ELR (cell line): Measurements from ENCODE around the gene CAPN14.

ENCODE experiments used
- DNase-seq: peaks from one replicate; pipeline ENCODE4 v3.0.0-alpha.2; 2015; ENCODE audit warnings: low read depth

CAPN14 gene, protein sequence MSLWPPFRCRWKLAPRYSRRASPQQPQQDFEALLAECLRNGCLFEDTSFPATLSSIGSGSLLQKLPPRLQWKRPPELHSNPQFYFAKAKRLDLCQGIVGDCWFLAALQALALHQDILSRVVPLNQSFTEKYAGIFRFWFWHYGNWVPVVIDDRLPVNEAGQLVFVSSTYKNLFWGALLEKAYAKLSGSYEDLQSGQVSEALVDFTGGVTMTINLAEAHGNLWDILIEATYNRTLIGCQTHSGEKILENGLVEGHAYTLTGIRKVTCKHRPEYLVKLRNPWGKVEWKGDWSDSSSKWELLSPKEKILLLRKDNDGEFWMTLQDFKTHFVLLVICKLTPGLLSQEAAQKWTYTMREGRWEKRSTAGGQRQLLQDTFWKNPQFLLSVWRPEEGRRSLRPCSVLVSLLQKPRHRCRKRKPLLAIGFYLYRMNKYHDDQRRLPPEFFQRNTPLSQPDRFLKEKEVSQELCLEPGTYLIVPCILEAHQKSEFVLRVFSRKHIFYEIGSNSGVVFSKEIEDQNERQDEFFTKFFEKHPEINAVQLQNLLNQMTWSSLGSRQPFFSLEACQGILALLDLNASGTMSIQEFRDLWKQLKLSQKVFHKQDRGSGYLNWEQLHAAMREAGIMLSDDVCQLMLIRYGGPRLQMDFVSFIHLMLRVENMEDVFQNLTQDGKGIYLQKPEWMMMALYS

GRCh38 chr2:31217465-31218200, at the start of gene CAPN14:
CAPN14 (minus strand) TSS chr2:31217515; CDS start chr2:31205447, 12,068 bp downstream.
- no peak for DNase-seq

DNA sequence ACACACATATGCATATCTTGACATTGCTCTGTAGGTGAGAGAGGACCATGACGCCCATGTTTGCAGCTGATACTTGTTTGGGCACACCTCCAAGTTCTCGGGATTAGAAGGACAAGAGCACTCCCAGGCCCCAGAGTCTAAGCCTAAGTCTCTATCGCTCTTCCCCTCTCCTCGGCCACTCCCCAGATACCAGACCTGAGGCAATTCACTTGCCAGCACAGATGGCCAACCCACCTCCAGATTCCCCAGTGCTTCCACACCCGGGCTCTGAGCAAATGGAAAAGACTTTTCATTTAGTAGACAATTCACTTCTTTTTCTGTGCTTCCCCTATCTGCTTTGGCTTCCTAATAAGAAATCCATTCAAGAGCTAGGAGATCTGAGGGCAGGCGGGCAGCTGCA, 49.5 kb upstream of the CAPN14 start:
- DNase-seq: no peak

DNA sequence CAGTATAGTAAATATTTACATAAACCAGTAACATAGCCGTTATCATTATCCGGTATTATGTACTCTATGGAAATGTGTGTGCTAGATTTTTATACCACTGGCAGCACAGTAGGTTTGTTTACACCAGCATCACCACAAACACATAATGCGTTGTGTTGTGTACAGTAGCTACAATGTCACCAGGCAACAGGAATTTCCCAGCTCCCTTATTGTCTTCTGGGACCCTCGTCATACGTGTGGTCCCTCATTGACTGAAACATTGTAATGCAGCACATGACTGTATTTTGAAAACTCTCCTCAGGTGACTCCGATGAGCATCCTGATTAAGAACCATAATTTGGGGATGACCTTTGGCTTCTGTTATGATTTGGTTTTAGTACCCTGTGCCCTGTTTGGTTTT, 47.9 kb upstream of the CAPN14 start:
- no peak for DNase-seq

DNA sequence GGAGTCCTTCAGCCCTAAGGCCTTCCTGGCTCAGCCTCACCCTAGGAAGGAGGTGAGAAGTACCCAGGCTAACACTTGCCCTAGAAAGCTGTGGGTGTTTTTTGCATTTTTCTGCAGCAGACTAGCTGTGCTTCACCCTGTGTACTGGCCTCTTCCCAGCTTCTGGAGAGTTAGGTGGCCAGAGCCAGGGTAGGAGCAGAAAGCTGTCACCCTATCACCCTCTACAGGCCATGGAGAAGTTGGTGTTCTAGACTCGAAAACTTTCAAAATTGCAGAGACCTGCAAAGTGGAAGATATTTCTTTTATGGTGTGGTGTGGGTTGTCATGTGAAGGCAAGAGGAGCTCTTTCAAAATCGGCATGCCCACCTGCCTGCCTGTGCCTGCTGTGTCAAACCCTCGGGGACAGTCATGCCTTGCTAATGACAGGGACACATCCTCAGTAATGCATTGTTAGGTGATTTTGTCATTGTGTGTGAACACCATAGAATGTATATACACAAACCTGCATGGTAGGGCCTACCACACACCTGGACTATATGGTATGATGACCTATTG, 46.4 kb upstream of the CAPN14 start:
- DNase-seq: no peak

DNA sequence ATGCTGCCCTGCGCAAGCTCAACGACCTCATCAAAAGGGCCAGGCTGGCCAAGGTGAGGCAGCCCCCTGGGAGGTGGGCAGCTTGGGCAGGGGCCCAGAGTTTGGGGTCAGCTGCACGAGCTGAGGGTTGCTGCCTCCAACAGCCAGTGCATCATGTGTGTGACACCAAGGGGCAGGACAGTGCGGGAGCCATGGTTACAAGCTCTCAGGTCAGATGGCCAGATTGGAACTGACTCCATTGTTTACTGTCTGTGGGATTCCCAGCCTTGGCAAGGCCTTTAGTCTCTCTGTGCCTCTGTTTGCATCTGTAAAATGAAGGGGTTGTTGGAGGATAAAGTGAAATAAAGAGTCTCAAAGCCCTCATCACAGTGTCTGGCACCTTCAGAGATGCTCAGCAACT, 43.6 kb upstream of the CAPN14 start:
- no peak for DNase-seq

DNA sequence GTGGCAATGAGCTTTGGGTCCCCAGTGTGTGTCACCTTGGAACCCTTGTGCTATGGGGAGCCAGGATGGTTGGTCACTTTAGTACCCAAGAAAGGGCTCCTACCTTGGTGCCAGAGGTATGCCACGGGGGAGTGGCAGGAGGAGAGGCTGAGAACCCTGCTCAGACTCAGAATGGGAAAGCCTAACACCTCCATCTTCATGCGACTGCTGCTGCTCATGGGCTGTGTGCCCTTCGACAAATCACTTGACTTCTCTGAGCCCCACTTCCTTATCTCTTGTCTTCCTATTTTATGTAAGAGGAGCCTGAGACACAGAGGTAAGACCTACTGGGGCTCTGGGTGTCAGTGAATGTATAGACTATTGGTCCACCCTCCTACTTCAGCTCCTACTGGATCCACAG, 41.8 kb upstream of the CAPN14 start:
- no peak for DNase-seq

DNA sequence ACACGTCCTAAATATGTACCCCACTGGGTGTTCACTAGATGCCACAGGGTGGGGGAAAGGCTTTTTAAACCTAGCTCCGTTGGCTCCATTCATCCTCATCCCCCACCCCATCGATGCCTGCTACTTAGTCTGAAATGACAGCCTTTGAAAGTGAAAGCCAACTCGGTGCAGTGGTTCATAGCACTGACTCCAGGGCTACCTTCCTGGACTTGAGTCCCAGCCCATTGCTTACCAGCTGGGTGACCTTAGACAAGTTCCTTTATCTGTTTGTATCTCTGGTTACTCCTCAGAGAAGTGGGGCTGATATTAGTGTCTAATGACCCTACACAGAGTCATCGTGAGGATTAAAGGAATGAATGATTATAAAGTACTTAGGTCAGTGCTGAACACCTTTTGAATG, 41.0 kb upstream of the CAPN14 start:
- DNase-seq: no peak

- DNase-seq: no peak
These were observed 39.5 kb upstream of the CAPN14 start for GRCh38 chr2:31256611-31257382.

DNA sequence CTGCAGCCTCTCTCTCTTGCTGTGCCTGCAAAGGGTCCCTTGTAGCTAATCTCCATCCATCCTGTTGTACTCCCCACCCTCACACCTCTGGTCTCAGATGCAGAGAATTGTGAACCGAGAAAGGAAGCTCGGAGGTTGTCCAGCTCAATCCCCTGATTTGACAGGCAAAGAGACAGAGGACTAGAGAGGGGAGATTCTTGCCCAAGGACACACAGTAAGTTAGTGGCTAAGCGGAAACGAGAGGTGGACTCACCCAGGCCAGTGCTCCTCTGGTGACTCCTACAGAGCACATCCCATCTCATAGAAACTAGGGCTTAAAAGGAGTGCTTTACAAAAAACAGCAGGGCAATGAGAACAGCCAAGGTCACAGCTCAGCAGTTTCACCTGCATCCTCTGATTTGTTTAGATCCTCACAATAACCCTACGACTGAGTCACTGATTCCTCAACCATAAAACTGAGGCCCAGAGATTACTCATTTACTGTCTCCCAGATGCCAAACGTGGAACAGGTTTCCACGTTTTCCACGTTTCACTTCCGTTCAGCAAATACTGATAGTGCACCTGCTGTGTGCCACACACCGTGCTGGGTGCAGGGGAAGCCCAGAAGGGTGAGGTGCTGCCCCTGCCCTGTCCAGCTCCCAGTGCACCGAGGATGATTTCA, 38.7 kb upstream of the CAPN14 start:
- peak; percentile 71 for DNase-seq

DNA sequence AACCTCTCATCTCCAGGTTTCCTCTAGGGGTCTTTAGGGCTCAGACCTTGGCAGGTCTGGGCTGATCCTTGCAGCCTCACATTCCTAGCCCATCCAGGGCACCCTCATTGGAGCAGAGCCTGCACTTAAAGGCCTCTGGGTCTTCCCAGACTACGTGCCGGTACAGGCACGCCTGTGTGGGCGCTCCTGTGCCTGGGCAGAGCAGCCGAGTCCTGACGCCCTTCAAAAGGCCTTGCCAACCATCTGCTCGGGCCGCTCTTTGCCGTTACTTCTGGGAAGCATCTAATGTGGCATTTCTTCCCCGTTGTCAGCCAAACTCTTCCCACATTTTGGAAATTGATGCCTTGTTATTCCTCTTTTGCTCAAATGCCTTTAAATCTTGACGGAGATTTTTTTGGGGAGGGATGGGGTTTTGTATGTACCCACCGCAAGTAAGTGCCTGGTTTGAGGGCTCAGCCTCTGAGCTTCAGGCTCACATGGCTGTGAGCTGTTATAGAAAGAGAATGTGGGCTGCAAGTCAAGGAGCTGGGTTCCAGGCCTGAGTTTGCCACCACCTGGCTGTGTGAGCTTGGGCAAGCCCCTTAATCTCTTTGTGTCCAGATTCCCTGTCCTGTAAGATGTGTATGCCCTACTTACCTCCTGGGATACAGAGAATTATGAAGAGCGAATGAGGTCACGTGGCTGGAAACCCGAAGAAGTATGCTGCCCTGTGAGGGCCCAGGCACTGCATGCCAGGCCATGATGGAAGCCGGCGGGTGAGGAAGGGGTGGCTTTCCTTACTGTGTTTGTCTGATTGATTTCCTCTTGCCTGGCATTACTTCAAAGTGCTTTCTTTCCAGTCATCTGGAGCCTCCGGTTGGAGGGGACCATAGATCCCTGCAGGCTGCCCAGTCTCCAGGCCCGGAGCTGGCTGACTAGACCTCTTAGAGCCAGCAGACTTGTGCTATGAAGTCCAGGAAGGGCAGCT, 37.2 kb upstream of the CAPN14 start:
- no peak for DNase-seq

- no peak for DNase-seq
These were observed 36.2 kb upstream of the CAPN14 start for GRCh38 chr2:31253356-31254131.

DNA sequence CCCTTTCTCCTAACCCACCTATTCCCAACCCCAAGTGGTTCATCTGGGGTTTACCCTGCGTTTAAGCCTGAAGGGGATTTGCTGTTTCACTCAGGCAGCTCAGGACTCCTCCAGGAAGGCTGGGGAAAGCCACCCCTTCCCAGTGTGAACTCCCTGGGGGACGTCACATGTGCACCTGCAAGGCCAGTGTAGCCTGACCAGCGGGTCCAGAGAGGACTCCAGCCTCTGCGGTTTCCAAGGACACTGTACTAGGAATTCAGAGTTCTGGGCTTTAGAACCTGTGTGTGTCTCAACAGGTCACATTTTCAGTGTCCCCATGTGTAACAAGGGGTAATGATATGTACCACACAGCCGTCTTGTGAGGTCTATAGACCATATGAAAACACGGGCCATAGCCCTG, 34.5 kb upstream of the CAPN14 start:
- no peak for DNase-seq

DNA sequence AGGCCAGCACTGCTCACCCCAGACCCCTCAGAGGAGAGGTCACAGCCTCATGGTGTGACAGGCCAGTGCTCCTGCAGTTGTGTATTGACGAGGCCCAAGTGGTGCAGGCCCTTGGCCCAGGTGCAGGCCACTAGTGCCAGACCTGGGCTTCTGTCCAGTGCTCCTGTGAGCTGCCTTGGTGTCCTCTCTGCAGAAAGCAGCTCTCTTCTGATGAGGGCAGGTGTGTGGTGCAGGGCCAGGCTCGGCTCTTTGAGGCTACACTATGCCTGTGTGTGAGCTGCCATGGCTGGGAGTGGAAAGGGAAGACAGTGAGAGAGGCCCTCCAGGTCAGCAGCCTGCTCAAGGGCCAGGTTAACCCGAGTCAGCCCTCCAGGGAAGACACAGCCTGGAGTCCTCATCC, 33.7 kb upstream of the CAPN14 start:
- DNase-seq: no peak

- no peak for DNase-seq
These were observed 31.8 kb upstream of the CAPN14 start for GRCh38 chr2:31249009-31249690.

- no peak for DNase-seq
These were observed 30.8 kb upstream of the CAPN14 start for GRCh38 chr2:31248139-31248538.

- no peak for DNase-seq
These were observed 30.4 kb upstream of the CAPN14 start for GRCh38 chr2:31247711-31248110.

GRCh38 chr2:31246184-31246852, 29.0 kb upstream of the CAPN14 start:
- DNase-seq: no peak

- DNase-seq: no peak
These were observed 26.8 kb upstream of the CAPN14 start for GRCh38 chr2:31244101-31244500.
